OCI-LY1 (cell line): Measurements from ENCODE around the gene RAD51B.

Experiments used
- H2AFZ ChIP-seq: fragments of 200-600 bp; sonication (generic), shearing (Covaris generic); 2 replicates; pipeline ENCODE4 v1.6.0; 2014; ENCODE audit warnings: antibody characterized with exemption, mild to moderate bottlenecking, low read length
- H3F3A ChIP-seq: fragments of 200-600 bp; sonication (generic), shearing (Covaris generic); 2 replicates; pipeline ENCODE4 v1.6.0; 2014; ENCODE audit warnings: mild to moderate bottlenecking, antibody characterized with exemption, low read length, moderate library complexity; ENCODE audit not compliant: insufficient read depth
- H3K27ac ChIP-seq: fragments of 200-600 bp; sonication (generic); 2 replicates; pipeline ENCODE4 v1.5.1; 2014; ENCODE audit warnings: low read length, mixed run types, mild to moderate bottlenecking, low read depth; ENCODE audit not compliant: poor library complexity, severe bottlenecking
- H3K27me3 ChIP-seq: fragments of 200-600 bp; sonication (generic); 2 replicates; pipeline ENCODE4 v1.6.0; 2014; ENCODE audit warnings: antibody characterized with exemption, mild to moderate bottlenecking, low read length, moderate library complexity; ENCODE audit not compliant: insufficient read depth
- H3K36me3 ChIP-seq: fragments of 200-600 bp; sonication (generic); 2 replicates; pipeline ENCODE4 v1.6.1; 2014; ENCODE audit warnings: mild to moderate bottlenecking, antibody characterized with exemption, low read length, moderate library complexity, mixed read lengths; ENCODE audit not compliant: insufficient read depth
- H3K4me1 ChIP-seq: fragments of 200-600 bp; sonication (generic); 2 replicates; pipeline ENCODE4 v1.5.1; 2014; ENCODE audit warnings: mild to moderate bottlenecking, low read length, moderate library complexity; ENCODE audit not compliant: insufficient read depth, severe bottlenecking
- H3K4me2 ChIP-seq: fragments of 200-600 bp; sonication (generic), shearing (Covaris generic); 2 replicates; pipeline ENCODE4 v1.6.1; 2014; ENCODE audit warnings: low read length
- H3K4me3 ChIP-seq: fragments of 200-600 bp; sonication (generic); 2 replicates; pipeline ENCODE4 v1.5.1; 2014; ENCODE audit warnings: low read length, low read depth, mild to moderate bottlenecking, mixed read lengths; ENCODE audit not compliant: poor library complexity, severe bottlenecking
- H3K79me2 ChIP-seq: fragments of 200-600 bp; shearing (Covaris generic); 2 replicates; pipeline ENCODE4 v1.6.1; 2016; ENCODE audit warnings: mixed run types, low read length, mixed read lengths; ENCODE audit not compliant: insufficient read depth
- H3K9ac ChIP-seq: fragments of 200-600 bp; sonication (generic), shearing (Covaris generic); 2 replicates; pipeline ENCODE4 v1.6.1; 2014; ENCODE audit warnings: mild to moderate bottlenecking, low read length, mixed read lengths
- H3K9me2 ChIP-seq: fragments of 200-600 bp; sonication (generic), shearing (Covaris generic); 2 replicates; pipeline ENCODE4 v1.6.1; 2014; ENCODE audit warnings: low read depth, mild to moderate bottlenecking, low read length, mixed read lengths
- H3K9me3 ChIP-seq: fragments of 200-600 bp; shearing (Covaris generic); 2 replicates; pipeline ENCODE4 v1.6.1; 2014; ENCODE audit warnings: low read length, mixed read lengths
- H4K20me1 ChIP-seq: fragments of 200-600 bp; sonication (generic), shearing (Covaris generic); 2 replicates; pipeline ENCODE4 v1.6.0; 2016; ENCODE audit warnings: mild to moderate bottlenecking, low read length; ENCODE audit not compliant: insufficient read depth
- EZH2 ChIP-seq: fragments of 200-600 bp; sonication (generic), shearing (Covaris generic); IDR thresholded peaks from 2 replicates; pipeline ENCODE4 v1.8.0; 2017; ENCODE audit warnings: borderline replicate concordance, mixed run types, mild to moderate bottlenecking, antibody characterized with exemption, low read length, moderate library complexity, mixed read lengths
- TF ChIP-seq, protein P1 (sequence below): fragments of 200-600 bp; sonication (generic), shearing (Covaris generic); IDR thresholded peaks from 2 replicates; pipeline ENCODE4 v1.5.1; 2017; ENCODE audit warnings: mild to moderate bottlenecking, antibody characterized with exemption, low read length, moderate library complexity, mixed read lengths

The RAD51B gene

GRCh38 chr14:68767248-68767645, 947.7 kb downstream of the RAD51B start:
- Histone ChIP-seq H3K4me1 (no peaks in the 10 kb centered on the region), H3K4me3 (no peak overlapping the region), H3K4me2 (no peak overlapping the region), H3K9ac (no peak overlapping the region), H3F3A (no peaks in the 10 kb centered on the region), H3K27ac (no peak overlapping the region), H4K20me1 (no peaks in the 10 kb centered on the region), H2AFZ (no peak overlapping the region), H3K79me2 (no peaks in the 10 kb centered on the region), H3K27me3 (peaks cover 10% of the 10 kb centered on the region), H3K9me2 (no peaks in the 10 kb centered on the region), H3K9me3 (no peaks in the 10 kb centered on the region), H3K36me3 (no peaks in the 10 kb centered on the region)
- no peak for TF ChIP-seq EZH2
- TF ChIP-seq, protein P1, sequence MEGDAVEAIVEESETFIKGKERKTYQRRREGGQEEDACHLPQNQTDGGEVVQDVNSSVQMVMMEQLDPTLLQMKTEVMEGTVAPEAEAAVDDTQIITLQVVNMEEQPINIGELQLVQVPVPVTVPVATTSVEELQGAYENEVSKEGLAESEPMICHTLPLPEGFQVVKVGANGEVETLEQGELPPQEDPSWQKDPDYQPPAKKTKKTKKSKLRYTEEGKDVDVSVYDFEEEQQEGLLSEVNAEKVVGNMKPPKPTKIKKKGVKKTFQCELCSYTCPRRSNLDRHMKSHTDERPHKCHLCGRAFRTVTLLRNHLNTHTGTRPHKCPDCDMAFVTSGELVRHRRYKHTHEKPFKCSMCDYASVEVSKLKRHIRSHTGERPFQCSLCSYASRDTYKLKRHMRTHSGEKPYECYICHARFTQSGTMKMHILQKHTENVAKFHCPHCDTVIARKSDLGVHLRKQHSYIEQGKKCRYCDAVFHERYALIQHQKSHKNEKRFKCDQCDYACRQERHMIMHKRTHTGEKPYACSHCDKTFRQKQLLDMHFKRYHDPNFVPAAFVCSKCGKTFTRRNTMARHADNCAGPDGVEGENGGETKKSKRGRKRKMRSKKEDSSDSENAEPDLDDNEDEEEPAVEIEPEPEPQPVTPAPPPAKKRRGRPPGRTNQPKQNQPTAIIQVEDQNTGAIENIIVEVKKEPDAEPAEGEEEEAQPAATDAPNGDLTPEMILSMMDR: no peak

DNA sequence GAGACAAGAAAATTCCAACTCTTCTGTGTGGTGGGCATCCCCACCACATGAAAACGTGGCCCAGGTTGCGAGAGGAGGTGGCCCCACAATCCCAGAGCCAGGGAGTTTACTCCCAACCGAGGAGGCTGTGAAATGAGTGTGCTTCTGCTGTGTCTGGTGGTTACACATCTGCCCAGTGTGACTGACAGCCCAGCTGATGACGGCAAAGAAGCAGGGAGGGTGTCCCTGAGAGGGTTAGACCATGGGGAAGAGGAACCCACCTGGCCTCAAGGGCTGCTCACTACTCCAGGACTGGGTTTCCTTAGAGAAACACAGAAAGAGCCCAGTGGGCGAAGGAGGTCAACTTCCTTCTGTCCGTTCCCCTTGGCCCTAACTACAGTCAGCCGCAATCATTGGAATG, 948.7 kb downstream of the RAD51B start:
- no peak overlapping the region for H3K4me3 ChIP-seq
- no peak for TF ChIP-seq EZH2
- TF ChIP-seq, protein P1: no peak
- no peaks in the 10 kb centered on the region for H4K20me1 ChIP-seq
- no peak overlapping the region for H3K27ac ChIP-seq
- no peaks in the 10 kb centered on the region for H3F3A ChIP-seq
- H3K4me2 ChIP-seq: no peak overlapping the region
- no peak overlapping the region for H2AFZ ChIP-seq
- H3K9me2 ChIP-seq: no peaks in the 10 kb centered on the region
- H3K79me2 ChIP-seq: no peaks in the 10 kb centered on the region
- no peaks in the 10 kb centered on the region for H3K36me3 ChIP-seq
- peaks cover 8% of the 10 kb centered on the region for H3K27me3 ChIP-seq
- no peak overlapping the region for H3K9ac ChIP-seq
- no peaks in the 10 kb centered on the region for H3K4me1 ChIP-seq
- H3K9me3 ChIP-seq: no peaks in the 10 kb centered on the region

GRCh38 chr14:68770051-68770450, 950.5 kb downstream of the RAD51B start:
- Histone ChIP-seq H3K4me2 (no peak overlapping the region), H3K27ac (no peak overlapping the region), H3K9me2 (no peaks in the 10 kb centered on the region), H3K79me2 (no peaks in the 10 kb centered on the region), H3F3A (no peaks in the 10 kb centered on the region), H3K9me3 (no peaks in the 10 kb centered on the region), H3K36me3 (no peaks in the 10 kb centered on the region), H3K4me1 (no peaks in the 10 kb centered on the region), H3K27me3 (peaks cover 4% of the 10 kb centered on the region), H4K20me1 (no peaks in the 10 kb centered on the region), H3K4me3 (no peak overlapping the region), H2AFZ (no peak overlapping the region), H3K9ac (no peak overlapping the region)
- TF ChIP-seq EZH2: no peak
- TF ChIP-seq, protein P1: no peak
